Activated CD8-positive, alpha-beta memory T cell treated with anti-CD3 and anti-CD28 coated beads, Interleukin-2, amount 50 U/mL, for 24 hours (primary cell): Measurements from ENCODE around the gene SCUBE1.

ENCODE experiments used
- DNase-seq: peaks from one replicate; pipeline ENCODE4 v3.0.0-alpha.2; 2020; ENCODE audit errors: extremely low read depth

Gene SCUBE1

GRCh38 chr22:43158778-43159483 lies 184.2 kb downstream of the SCUBE1 start:
- DNase-seq = no peak

GRCh38 chr22:43157874-43158546 lies 185.2 kb downstream of the SCUBE1 start:
- no peak for DNase-seq

GRCh38 chr22:43156413-43156812 lies 186.8 kb downstream of the SCUBE1 start:
- DNase-seq = no peak

GRCh38 chr22:43155789-43156188 lies 187.4 kb downstream of the SCUBE1 start:
- no peak for DNase-seq

- DNase-seq = no peak
Observed at GRCh38 chr22:43154887-43155536, 188.2 kb downstream of the SCUBE1 start.

- no peak for DNase-seq
Observed at GRCh38 chr22:43153899-43154298, 189.3 kb downstream of the SCUBE1 start.

GRCh38 chr22:43152357-43153071 lies 190.7 kb downstream of the SCUBE1 start:
- DNase-seq = no peak

GRCh38 chr22:43152003-43152356 lies 191.2 kb downstream of the SCUBE1 start:
- no peak for DNase-seq

GRCh38 chr22:43151251-43152002 lies 191.7 kb downstream of the SCUBE1 start, which contains the start of gene TSPO:
Gene TSPO (plus strand): TSS chr22:43151559. CDS start chr22:43159239, 7,680 bp downstream.
- DNase-seq = no peak

GRCh38 chr22:43150731-43151206 lies 192.4 kb downstream of the SCUBE1 start:
- DNase-seq = no peak

GRCh38 chr22:43148581-43148980 lies 194.6 kb downstream of the SCUBE1 start:
- DNase-seq = no peak

GRCh38 chr22:43147821-43148220 lies 195.4 kb downstream of the SCUBE1 start:
- DNase-seq = no peak
